Retina (tissue), 1 donor: ENCODE data around the gene NUP107.

ENCODE experiments used
- DNase-seq: peaks from one replicate; pipeline ENCODE4 v3.0.0-alpha.2; 2016

The NUP107 gene

DNA sequence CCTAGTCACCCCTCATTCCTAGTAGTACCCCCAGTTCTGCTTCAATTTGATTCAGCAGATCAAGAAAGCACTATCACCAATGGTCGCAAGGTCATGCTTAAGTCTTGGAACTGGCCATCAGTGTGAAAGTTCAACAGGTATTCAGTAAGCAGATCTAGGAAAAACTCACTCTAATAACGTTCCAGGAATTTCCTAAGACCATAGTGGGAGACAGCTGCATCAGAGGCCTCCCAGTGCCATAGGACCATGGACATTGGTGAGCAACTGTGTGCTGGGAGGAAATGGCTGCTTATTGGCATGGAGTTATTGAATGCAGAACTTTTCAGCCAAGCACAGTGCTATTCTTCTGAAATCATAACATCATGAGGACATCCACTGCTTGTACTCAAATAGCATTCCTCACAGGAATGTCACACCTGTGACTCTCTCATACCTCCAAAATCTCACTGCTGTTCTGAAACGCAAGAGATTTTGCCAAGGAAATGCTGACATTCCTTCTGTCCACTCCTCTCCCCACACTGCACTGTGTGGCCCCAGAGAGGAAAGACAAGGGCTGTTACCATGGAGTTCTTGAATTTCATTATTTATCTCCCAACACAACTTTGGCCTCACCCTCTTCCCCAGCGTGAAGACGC lies 90.3 kb downstream of the NUP107 start:
- no peak for DNase-seq

GRCh38 chr12:68779280-68779679 lies 92.5 kb downstream of the NUP107 start:
- no peak for DNase-seq

DNA sequence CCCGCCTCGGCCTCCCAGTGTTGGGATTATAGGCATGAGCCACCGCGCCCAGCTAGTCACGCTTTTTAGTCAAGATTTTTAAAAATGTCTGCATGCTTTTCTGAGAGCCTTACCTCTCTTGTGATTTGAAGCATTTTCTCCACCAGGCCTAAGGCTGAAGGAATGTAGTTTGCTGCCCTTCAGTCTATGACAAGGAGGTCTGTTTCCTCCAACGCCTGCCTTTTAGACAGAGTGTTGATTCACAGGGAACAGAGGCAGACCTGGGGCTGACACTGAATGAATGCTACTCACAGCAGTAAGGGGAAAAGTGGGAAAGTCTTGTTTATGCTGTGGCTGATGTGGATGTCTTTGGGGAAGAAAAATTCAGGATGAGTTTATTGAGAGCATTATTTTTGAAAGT lies 94.0 kb downstream of the NUP107 start:
- no peak for DNase-seq

DNA sequence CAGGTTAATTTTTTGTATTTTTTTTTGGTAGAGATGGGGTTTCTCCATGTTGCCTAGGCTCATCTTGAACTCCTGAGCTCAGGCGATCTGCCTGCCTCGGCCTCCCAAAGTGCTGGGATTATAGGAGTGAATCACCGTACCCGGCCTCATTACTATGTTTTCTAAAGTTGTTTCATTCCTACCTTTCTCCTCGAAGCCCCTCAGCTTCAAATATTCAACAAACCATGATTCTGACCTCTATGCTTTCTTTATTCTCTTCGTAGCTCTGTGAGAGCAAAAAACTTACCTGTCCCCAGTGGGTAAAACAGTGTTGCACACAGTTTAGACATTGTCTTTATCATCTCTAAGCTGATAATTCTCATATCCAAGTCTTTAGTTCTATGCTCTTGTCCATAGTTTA lies 95.0 kb downstream of the NUP107 start:
- DNase-seq = no peak

- no peak for DNase-seq
Measured at GRCh38 chr12:68784015-68784414, 97.2 kb downstream of the NUP107 start.

DNA sequence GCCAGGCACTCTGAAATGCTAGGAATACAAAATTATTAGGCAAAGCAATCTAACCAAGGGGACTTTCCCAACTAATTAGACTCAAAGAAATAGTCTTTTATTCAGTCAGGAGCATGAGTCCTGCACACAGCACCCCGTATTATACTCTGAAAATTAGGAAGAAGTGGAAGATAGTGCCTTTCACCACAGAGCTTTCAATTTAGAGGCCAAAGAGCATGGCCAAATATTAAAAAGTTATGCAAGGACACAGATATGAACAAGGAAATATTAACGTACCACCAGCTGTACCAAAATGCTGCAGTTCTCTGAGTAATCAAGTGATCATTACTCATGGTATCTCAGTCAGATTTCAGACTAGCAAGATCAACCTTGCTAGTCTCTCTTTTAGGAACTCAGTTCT lies 98.6 kb downstream of the NUP107 start:
- no peak for DNase-seq

GRCh38 chr12:68785823-68786222 lies 99.0 kb downstream of the NUP107 start:
- no peak for DNase-seq

- no peak for DNase-seq
Measured at GRCh38 chr12:68786929-68787328, 100.2 kb downstream of the NUP107 start.

DNA sequence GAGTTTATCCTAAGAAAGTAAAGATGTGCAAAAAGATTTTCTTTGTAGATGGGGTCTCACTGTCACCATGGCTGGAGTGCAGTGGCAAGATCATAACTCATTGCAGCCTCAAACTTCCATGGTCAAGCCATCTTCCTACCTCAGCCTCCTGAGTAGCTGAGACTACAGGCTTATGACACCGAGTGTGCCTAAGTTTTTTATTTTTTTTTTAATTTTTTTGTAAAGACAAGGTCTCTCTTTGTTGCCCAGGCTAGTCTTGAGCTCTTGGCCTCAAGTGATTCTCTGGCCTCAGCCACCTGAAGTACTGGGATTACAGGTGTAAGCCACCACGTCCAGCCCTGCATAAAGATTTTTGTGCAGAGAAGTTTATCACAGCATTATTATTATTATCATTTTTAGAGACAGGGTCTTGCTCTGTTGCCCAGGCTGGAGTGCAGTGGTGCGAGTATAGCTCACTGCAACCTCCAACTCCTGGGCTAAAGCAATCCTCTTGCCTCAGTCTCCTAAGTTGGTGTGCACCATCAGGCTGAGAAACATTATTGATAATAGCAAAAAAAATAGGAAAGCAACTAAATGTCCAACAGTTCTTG lies 101.9 kb downstream of the NUP107 start:
- DNase-seq = no peak

GRCh38 chr12:68789144-68789878 lies 102.5 kb downstream of the NUP107 start:
- no peak for DNase-seq

- no peak for DNase-seq
Measured at GRCh38 chr12:68790081-68790951, 103.5 kb downstream of the NUP107 start.

DNA sequence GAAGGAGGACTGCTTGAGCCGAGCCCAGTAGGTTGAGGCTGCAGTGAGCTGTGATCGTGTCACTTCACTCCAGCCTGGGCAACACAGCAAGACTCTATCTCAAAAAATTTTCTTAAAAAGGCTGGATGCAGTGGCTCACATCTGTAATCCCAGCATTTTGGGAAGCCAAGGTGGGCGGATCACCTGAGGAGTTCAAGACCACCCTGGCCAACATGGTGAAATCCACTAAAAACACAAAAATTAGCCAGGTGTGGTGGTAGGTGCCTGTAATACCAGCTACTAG lies 104.1 kb downstream of the NUP107 start:
- no peak for DNase-seq

GRCh38 chr12:68791897-68792481 lies 105.2 kb downstream of the NUP107 start:
- DNase-seq = no peak

DNA sequence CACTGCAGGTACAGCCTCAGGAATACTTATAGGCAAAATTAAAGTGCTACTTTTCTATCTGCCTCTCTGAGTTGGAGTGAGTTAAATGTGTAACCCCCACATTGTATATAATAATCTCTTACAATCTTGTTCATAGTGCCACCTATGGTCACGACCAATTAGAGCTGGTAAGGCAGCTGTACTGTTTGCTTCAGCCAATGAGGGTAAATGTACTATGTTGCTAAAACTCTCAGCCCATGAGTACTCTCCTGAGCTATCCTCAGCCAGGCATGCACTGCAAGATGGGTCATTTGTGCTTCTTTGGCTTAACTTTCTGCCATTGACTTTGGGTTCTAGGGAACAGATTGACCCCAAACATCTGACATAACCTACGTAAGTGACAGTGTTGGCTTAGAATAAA lies 106.2 kb downstream of the NUP107 start:
- no peak for DNase-seq

DNA sequence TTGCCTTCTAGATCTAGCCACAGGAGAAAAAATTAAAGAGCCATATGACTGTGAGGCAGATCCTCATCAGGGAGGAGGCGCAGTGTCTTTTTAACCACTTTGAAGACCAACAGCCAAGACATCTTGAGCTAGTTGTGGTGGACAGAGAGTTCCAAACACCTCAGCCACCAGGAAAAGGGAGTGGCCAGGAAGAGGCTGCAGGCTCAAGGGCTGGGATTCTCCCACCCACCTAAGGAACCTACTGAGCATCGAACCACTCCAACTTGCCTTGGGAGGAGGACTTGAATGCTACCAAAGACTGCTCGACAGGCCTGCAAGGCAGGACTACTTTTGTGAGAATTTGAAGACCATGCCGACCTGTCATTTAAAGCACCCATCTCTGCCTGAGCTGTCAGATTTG lies 106.7 kb downstream of the NUP107 start:
- no peak for DNase-seq

GRCh38 chr12:68793975-68794652 lies 107.3 kb downstream of the NUP107 start:
- no peak for DNase-seq

GRCh38 chr12:68794653-68795251 lies 108.0 kb downstream of the NUP107 start:
- DNase-seq = no peak
